Measurements from ENCODE around the gene NEK1.
"Not testable (repeated sequence)": the region's sequence is repeated elsewhere in the genome, so short reads cannot be mapped to it uniquely, and the experiment has no call there.

NEK1 gene

GRCh38 chr4:169440446-169440845 is 171.9 kb downstream of the NEK1 start:
- Mint-ChIP-seq H3K36me3 (ENCODE audit: insufficient read depth) (no peaks in the 10 kb centered on the region), H3K4me3 (no peak overlapping the region), H3K4me1 (ENCODE audit: low read depth in 2 of 2) (peaks cover 0 to 8% of the 10 kb centered on the region in 2 donors), H3K27me3 (no peaks in the 10 kb centered on the region), H3K27ac (no peak overlapping the region), H3K9me3 (peaks cover 8 to 12% of the 10 kb centered on the region in 2 donors)
- ATAC-seq (replicated peaks): no peak
- no peak for DNase-seq

GRCh38 chr4:169439244-169439643 is 173.1 kb downstream of the NEK1 start:
- H3K27ac Mint-ChIP-seq: no peak overlapping the region
- no peak overlapping the region for H3K4me3 Mint-ChIP-seq

GRCh38 chr4:169438057-169438480 is 174.3 kb downstream of the NEK1 start:
- Mint-ChIP-seq H3K27me3 (no peaks in the 10 kb centered on the region), H3K36me3 (ENCODE audit: insufficient read depth) (no peaks in the 10 kb centered on the region), H3K4me3 (no peak overlapping the region), H3K9me3 (peaks cover 0 to 3% of the 10 kb centered on the region in 2 donors), H3K27ac (no peak overlapping the region), H3K4me1 (ENCODE audit: low read depth in 2 of 2) (peaks cover 0 to 8% of the 10 kb centered on the region in 2 donors)
- DNase-seq (no peak), ATAC-seq (replicated peaks) (no peak)

More at GRCh38 chr4:169439244-169439643, 173.1 kb downstream of the NEK1 start:
- no peak for DNase-seq
- Mint-ChIP-seq H3K4me1 (ENCODE audit: low read depth in 2 of 2) (peaks cover 0 to 8% of the 10 kb centered on the region in 2 donors), H3K36me3 (ENCODE audit: insufficient read depth) (no peaks in the 10 kb centered on the region), H3K9me3 (peaks cover 6 to 11% of the 10 kb centered on the region in 2 donors), H3K27me3 (no peaks in the 10 kb centered on the region)
- ATAC-seq (replicated peaks): no peak

- H3K4me1 Mint-ChIP-seq (ENCODE audit: low read depth in 2 of 2): peaks cover 0 to 8% of the 10 kb centered on the region in 2 donors
- no peak for ATAC-seq (replicated peaks)
- H3K9me3 Mint-ChIP-seq: peaks cover 0 to 3% of the 10 kb centered on the region in 2 donors
- H3K4me3 Mint-ChIP-seq: no peak overlapping the region
- no peaks in the 10 kb centered on the region for H3K36me3 Mint-ChIP-seq (ENCODE audit: insufficient read depth)
- DNase-seq: no peak
- H3K27me3 Mint-ChIP-seq: no peaks in the 10 kb centered on the region
- no peak overlapping the region for H3K27ac Mint-ChIP-seq
Measured at GRCh38 chr4:169437299-169438047, 174.9 kb downstream of the NEK1 start.

- Mint-ChIP-seq H3K27ac (no peak overlapping the region), H3K36me3 (ENCODE audit: insufficient read depth) (no peaks in the 10 kb centered on the region), H3K4me3 (no peak overlapping the region), H3K9me3 (no peaks in the 10 kb centered on the region), H3K4me1 (ENCODE audit: low read depth in 2 of 2) (peaks cover 0 to 3% of the 10 kb centered on the region in 2 donors), H3K27me3 (no peaks in the 10 kb centered on the region)
- DNase-seq (no peak), ATAC-seq (replicated peaks) (no peak)
Measured at GRCh38 chr4:169436734-169437133, 175.6 kb downstream of the NEK1 start.

GRCh38 chr4:169428376-169428775 is 184.0 kb downstream of the NEK1 start:
- Mint-ChIP-seq H3K27ac (no peak overlapping the region), H3K4me1 (ENCODE audit: low read depth in 2 of 2) (no peaks in the 10 kb centered on the region), H3K4me3 (no peak overlapping the region), H3K36me3 (ENCODE audit: insufficient read depth) (peaks cover 5% of the 10 kb centered on the region), H3K27me3 (no peaks in the 10 kb centered on the region), H3K9me3 (no peaks in the 10 kb centered on the region)
- ATAC-seq (replicated peaks): no peak
- DNase-seq: no peak

GRCh38 chr4:169427727-169428126 is 184.7 kb downstream of the NEK1 start:
- not testable (repeated sequence) for H3K4me3 Mint-ChIP-seq; ATAC-seq (replicated peaks); H3K27me3 Mint-ChIP-seq; H3K36me3 Mint-ChIP-seq (ENCODE audit: insufficient read depth); H3K9me3 Mint-ChIP-seq; H3K4me1 Mint-ChIP-seq (ENCODE audit: low read depth in 2 of 2); H3K27ac Mint-ChIP-seq; DNase-seq

GRCh38 chr4:169420291-169420690 is 192.1 kb downstream of the NEK1 start:
- Mint-ChIP-seq H3K9me3 (no peaks in the 10 kb centered on the region), H3K36me3 (ENCODE audit: insufficient read depth) (peaks cover 5% of the 10 kb centered on the region), H3K27ac (no peak overlapping the region), H3K4me1 (ENCODE audit: low read depth in 2 of 2) (no peaks in the 10 kb centered on the region), H3K4me3 (no peak overlapping the region), H3K27me3 (no peaks in the 10 kb centered on the region)
- ATAC-seq (replicated peaks) (no peak), DNase-seq (no peak)

GRCh38 chr4:169418846-169419245 is 193.5 kb downstream of the NEK1 start:
- Mint-ChIP-seq H3K4me1 (ENCODE audit: low read depth in 2 of 2) (no peaks in the 10 kb centered on the region), H3K27ac (no peak overlapping the region), H3K36me3 (ENCODE audit: insufficient read depth) (no peaks in the 10 kb centered on the region), H3K4me3 (no peak overlapping the region), H3K27me3 (no peaks in the 10 kb centered on the region), H3K9me3 (no peaks in the 10 kb centered on the region)
- ATAC-seq (replicated peaks) (no peak), DNase-seq (no peak)

GRCh38 chr4:169417629-169418282 is 194.6 kb downstream of the NEK1 start:
- Mint-ChIP-seq H3K9me3 (no peaks in the 10 kb centered on the region), H3K4me3 (no peak overlapping the region), H3K27ac (no peak overlapping the region), H3K4me1 (ENCODE audit: low read depth in 2 of 2) (no peaks in the 10 kb centered on the region), H3K27me3 (no peaks in the 10 kb centered on the region), H3K36me3 (ENCODE audit: insufficient read depth) (no peaks in the 10 kb centered on the region)
- DNase-seq (no peak), ATAC-seq (replicated peaks) (no peak)

- no peak for DNase-seq
- H3K4me1 Mint-ChIP-seq (ENCODE audit: low read depth in 2 of 2): no peaks in the 10 kb centered on the region
- no peaks in the 10 kb centered on the region for H3K27me3 Mint-ChIP-seq
- no peaks in the 10 kb centered on the region for H3K36me3 Mint-ChIP-seq (ENCODE audit: insufficient read depth)
- H3K9me3 Mint-ChIP-seq: no peaks in the 10 kb centered on the region
- no peak overlapping the region for H3K27ac Mint-ChIP-seq
- no peak overlapping the region for H3K4me3 Mint-ChIP-seq
- ATAC-seq (replicated peaks): no peak
Measured at GRCh38 chr4:169416997-169417396, 195.4 kb downstream of the NEK1 start.

- no peaks in the 10 kb centered on the region for H3K36me3 Mint-ChIP-seq (ENCODE audit: insufficient read depth)
- DNase-seq (no peak), ATAC-seq (replicated peaks) (no peak)
- no peak overlapping the region for H3K27ac Mint-ChIP-seq
- H3K27me3 Mint-ChIP-seq: no peaks in the 10 kb centered on the region
- no peaks in the 10 kb centered on the region for H3K4me1 Mint-ChIP-seq (ENCODE audit: low read depth in 2 of 2)
- no peaks in the 10 kb centered on the region for H3K9me3 Mint-ChIP-seq
- no peak overlapping the region for H3K4me3 Mint-ChIP-seq
Measured at GRCh38 chr4:169416461-169416860, 195.9 kb downstream of the NEK1 start.

GRCh38 chr4:169414913-169415312 is 197.5 kb downstream of the NEK1 start:
- no peak for ATAC-seq (replicated peaks)
- Mint-ChIP-seq H3K27ac (no peak overlapping the region), H3K4me3 (no peak overlapping the region), H3K36me3 (ENCODE audit: insufficient read depth) (no peaks in the 10 kb centered on the region), H3K27me3 (no peaks in the 10 kb centered on the region), H3K9me3 (no peaks in the 10 kb centered on the region), H3K4me1 (ENCODE audit: low read depth in 2 of 2) (peaks cover 5 to 8% of the 10 kb centered on the region in 2 donors)
- DNase-seq: no peak

GRCh38 chr4:169412046-169412445 is 200.3 kb downstream of the NEK1 start:
- Mint-ChIP-seq H3K36me3 (ENCODE audit: insufficient read depth) (peaks cover 3% of the 10 kb centered on the region), H3K9me3 (no peaks in the 10 kb centered on the region), H3K4me3 (no peak overlapping the region), H3K4me1 (ENCODE audit: low read depth in 2 of 2) (peaks cover 5 to 8% of the 10 kb centered on the region in 2 donors), H3K27me3 (no peaks in the 10 kb centered on the region), H3K27ac (no peak overlapping the region)
- no peak for ATAC-seq (replicated peaks)
- DNase-seq: no peak

All from effector memory CD8-positive, alpha-beta T cell (primary cell).